Left ventricle myocardium inferior (tissue), 1 donor: ENCODE results near the gene LAMB4. TPM values are rescaled to one million over a fixed set of nuclear protein-coding genes. Genes with fewer than 3 reads are reported as not detected.

ENCODE experiments used
- DNase-seq: peaks from one replicate; pipeline ENCODE4 v3.0.0-alpha.2; 2020
- H3K27ac ChIP-seq: fragments of 200-600 bp; replicated peaks from 2 replicates; pipeline ENCODE4 v1.8.0; 2021
- H3K27me3 ChIP-seq: fragments of 200-600 bp; 2 replicates; pipeline ENCODE4 v1.8.0; 2021; ENCODE audit warnings: low read depth
- H3K36me3 ChIP-seq: fragments of 200-600 bp; 2 replicates; pipeline ENCODE4 v1.8.0; 2021
- H3K4me1 ChIP-seq: fragments of 200-600 bp; 2 replicates; pipeline ENCODE4 v1.8.0; 2021
- H3K4me3 ChIP-seq: fragments of 200-600 bp; 2 replicates; pipeline ENCODE4 v1.8.0; 2021; ENCODE audit warnings: mild to moderate bottlenecking, moderate library complexity
- H3K9me3 ChIP-seq: fragments of 200-600 bp; replicated peaks from 2 replicates; pipeline ENCODE4 v1.8.0; 2021
- CTCF ChIP-seq: fragments of 200-600 bp; IDR thresholded peaks from 2 replicates; pipeline ENCODE4 v1.8.0; 2021; ENCODE audit warnings: antibody characterized with exemption, mild to moderate bottlenecking, borderline replicate concordance
- intact Hi-C: fragments of 100-400 bp; cut with micrococcal nuclease; formaldehyde crosslinking; loops from one replicate; pipeline ENCODE4 v1.11.0; 2022
- total RNA-seq: library from RNA; stranded (reverse); fragmentation: NEBNext Ultra II Directional; extraction: Animal tissue kit (Norgen Biotek cat#: 25700); gene quantifications from one replicate; pipeline ENCODE4 v1.2.1, GENCODE V29; 2021
- donor health status: DM: no; HTN: yes; CAD: no; lungs with severe emphysema.

LAMB4 gene
- total RNA-seq, 1 donor from 2014 or later = 0.33 TPM

GRCh38 chr7:108059526-108059925, 70.6 kb downstream of the LAMB4 start:
- DNase-seq = no peak
- H3K36me3 ChIP-seq = no peaks in the 10 kb centered on the region
- intact Hi-C loops = no loop called here
- H3K9me3 ChIP-seq = no peaks in the 10 kb centered on the region
- no peak overlapping the region for H3K27ac ChIP-seq
- H3K27me3 ChIP-seq = no peaks in the 10 kb centered on the region
- TF ChIP-seq CTCF = no peak
- H3K4me3 ChIP-seq = no peak overlapping the region
- H3K4me1 ChIP-seq = peaks cover 5% of the 10 kb centered on the region

GRCh38 chr7:108057951-108058481, 72.1 kb downstream of the LAMB4 start:
- DNase-seq = no peak
- H3K36me3 ChIP-seq = no peaks in the 10 kb centered on the region
- H3K4me3 ChIP-seq = no peak overlapping the region
- H3K4me1 ChIP-seq = peaks cover 5% of the 10 kb centered on the region
- no peaks in the 10 kb centered on the region for H3K9me3 ChIP-seq
- intact Hi-C loops = no loop called here
- no peak overlapping the region for H3K27ac ChIP-seq
- TF ChIP-seq CTCF = no peak
- H3K27me3 ChIP-seq = no peaks in the 10 kb centered on the region

- H3K4me1 ChIP-seq = peaks cover 5% of the 10 kb centered on the region
- TF ChIP-seq CTCF = no peak
- intact Hi-C loops = no loop called here
- no peaks in the 10 kb centered on the region for H3K27me3 ChIP-seq
- no peaks in the 10 kb centered on the region for H3K36me3 ChIP-seq
- no peak overlapping the region for H3K27ac ChIP-seq
- no peak for DNase-seq
- H3K9me3 ChIP-seq = no peaks in the 10 kb centered on the region
- H3K4me3 ChIP-seq = no peak overlapping the region
Observed at GRCh38 chr7:108055611-108056021, 74.5 kb downstream of the LAMB4 start.

GRCh38 chr7:108054537-108054936, 75.6 kb downstream of the LAMB4 start:
- no peak for TF ChIP-seq CTCF
- intact Hi-C loops = no loop called here
- Histone ChIP-seq H3K4me3 (no peak overlapping the region), H3K4me1 (peaks cover 5% of the 10 kb centered on the region), H3K27me3 (no peaks in the 10 kb centered on the region), H3K36me3 (no peaks in the 10 kb centered on the region), H3K9me3 (no peaks in the 10 kb centered on the region), H3K27ac (no peak overlapping the region)
- no peak for DNase-seq

GRCh38 chr7:108053250-108053649, 76.9 kb downstream of the LAMB4 start:
- H3K4me1 ChIP-seq = peaks cover 5% of the 10 kb centered on the region
- no peak overlapping the region for H3K27ac ChIP-seq
- no peak for TF ChIP-seq CTCF
- H3K4me3 ChIP-seq = no peak overlapping the region
- intact Hi-C loops = no loop called here
- DNase-seq = no peak
- H3K9me3 ChIP-seq = no peaks in the 10 kb centered on the region
- no peaks in the 10 kb centered on the region for H3K27me3 ChIP-seq
- H3K36me3 ChIP-seq = no peaks in the 10 kb centered on the region
